Germinal center (tissue), 1 donor: Measurements from ENCODE around the gene PRKD1.

Experiments
- DNase-seq: peaks from one replicate; pipeline ENCODE4 v3.0.0; 2012; ENCODE audit warnings: mixed read lengths, low spot score

PRKD1 gene

GRCh38 chr14:29927376-29928116 is at the start of gene PRKD1:
PRKD1 (minus strand) TSS chr14:29927847.
- DNase-seq: peak; percentile 34

- no peak for DNase-seq
These were observed 43.5 kb upstream of the PRKD1 start for GRCh38 chr14:29971101-29971500.

GRCh38 chr14:29955087-29955486 is 27.4 kb upstream of the PRKD1 start:
- no peak for DNase-seq

GRCh38 chr14:29953501-29953900 is 25.9 kb upstream of the PRKD1 start:
- DNase-seq: no peak

- DNase-seq: no peak
These were observed 16.4 kb upstream of the PRKD1 start for GRCh38 chr14:29944091-29944490.

- DNase-seq: no peak
These were observed 13.8 kb upstream of the PRKD1 start for GRCh38 chr14:29941401-29941800.

- no peak for DNase-seq
These were observed 12.8 kb upstream of the PRKD1 start for GRCh38 chr14:29940482-29940881.

GRCh38 chr14:29937116-29937515 is 9.5 kb upstream of the PRKD1 start:
- DNase-seq: no peak

GRCh38 chr14:29930283-29930682 is 2.6 kb upstream of the PRKD1 start:
- DNase-seq: no peak

- no peak for DNase-seq
These were observed 532 bp upstream of the PRKD1 start for GRCh38 chr14:29928117-29928640.

GRCh38 chr14:29926701-29927375 is 809 bp downstream of the PRKD1 start:
- DNase-seq: peak; percentile 5

GRCh38 chr14:29926228-29926627 is 1.4 kb downstream of the PRKD1 start:
- DNase-seq: no peak

GRCh38 chr14:29925736-29926135 is 1.9 kb downstream of the PRKD1 start:
- no peak for DNase-seq

GRCh38 chr14:29925101-29925722 is 2.4 kb downstream of the PRKD1 start:
- no peak for DNase-seq

- no peak for DNase-seq
These were observed 7.8 kb downstream of the PRKD1 start for GRCh38 chr14:29919845-29920244.

- no peak for DNase-seq
These were observed 8.7 kb downstream of the PRKD1 start for GRCh38 chr14:29918981-29919380.

- no peak for DNase-seq
These were observed 14.1 kb downstream of the PRKD1 start for GRCh38 chr14:29913566-29913965.

GRCh38 chr14:29911810-29912209 is 15.8 kb downstream of the PRKD1 start:
- DNase-seq: no peak

- DNase-seq: no peak
These were observed 18.7 kb downstream of the PRKD1 start for GRCh38 chr14:29908652-29909577.

- DNase-seq: no peak
These were observed 21.3 kb downstream of the PRKD1 start for GRCh38 chr14:29906256-29906870.

GRCh38 chr14:29905543-29905942 is 22.1 kb downstream of the PRKD1 start:
- no peak for DNase-seq
